GM23248 (cell line): ENCODE measurements around the gene TEX44. TPM values are rescaled to one million over a fixed set of nuclear protein-coding genes. Genes with fewer than 3 reads are reported as not detected.

Source experiments
- DNase-seq: peaks from one replicate; pipeline ENCODE4 v3.0.0-alpha.2; 2015
- H2AFZ ChIP-seq: fragments of 200-600 bp; sonication (generic); 2 replicates; pipeline ENCODE4 v1.6.1; 2016; ENCODE audit warnings: antibody characterized with exemption
- H3F3A ChIP-seq: fragments of 200-600 bp; sonication (generic); 2 replicates; pipeline ENCODE4 v1.6.1; 2016; ENCODE audit warnings: mild to moderate bottlenecking, antibody characterized with exemption, mixed run types; ENCODE audit not compliant: insufficient read depth
- H3K27ac ChIP-seq: fragments of 200-600 bp; sonication (generic); 2 replicates; pipeline ENCODE4 v1.5.1; 2016; ENCODE audit warnings: mild to moderate bottlenecking
- H3K27me3 ChIP-seq: fragments of 200-600 bp; sonication (generic); replicated peaks from 2 replicates; pipeline ENCODE4 v1.6.1; 2016; ENCODE audit warnings: mild to moderate bottlenecking; ENCODE audit not compliant: insufficient read depth
- H3K36me3 ChIP-seq: fragments of 200-600 bp; sonication (generic); 2 replicates; pipeline ENCODE4 v1.6.1; 2016; ENCODE audit warnings: low read depth, mild to moderate bottlenecking
- H3K4me1 ChIP-seq: fragments of 200-600 bp; sonication (generic); 2 replicates; pipeline ENCODE4 v1.6.1; 2016; ENCODE audit warnings: mild to moderate bottlenecking; ENCODE audit not compliant: insufficient read depth
- H3K4me2 ChIP-seq: fragments of 200-600 bp; sonication (generic); one replicate; pipeline ENCODE4 v1.6.1; 2016; ENCODE audit warnings: mild to moderate bottlenecking; ENCODE audit not compliant: unreplicated experiment
- H3K4me3 ChIP-seq: fragments of 200-600 bp; sonication (generic); 2 replicates; pipeline ENCODE4 v1.5.1; 2016; ENCODE audit warnings: mild to moderate bottlenecking
- H3K79me2 ChIP-seq: fragments of 200-600 bp; sonication (generic); 2 replicates; pipeline ENCODE4 v1.6.1; 2016; ENCODE audit warnings: mild to moderate bottlenecking; ENCODE audit not compliant: insufficient read depth
- H3K9ac ChIP-seq: fragments of 200-600 bp; sonication (generic); 2 replicates; pipeline ENCODE4 v1.6.1; 2016; ENCODE audit warnings: mild to moderate bottlenecking
- H3K9me2 ChIP-seq: fragments of 200-600 bp; sonication (generic); 2 replicates; pipeline ENCODE4 v1.6.1; 2016; ENCODE audit warnings: mixed run types, mild to moderate bottlenecking, moderate library complexity; ENCODE audit not compliant: insufficient read depth
- H3K9me3 ChIP-seq: fragments of 200-600 bp; sonication (generic); one replicate; pipeline ENCODE4 v1.6.1; 2017; ENCODE audit warnings: low read depth
- H4K20me1 ChIP-seq: fragments of 200-600 bp; sonication (generic); 2 replicates; pipeline ENCODE4 v1.6.0; 2016; ENCODE audit not compliant: insufficient read depth
- EZH2 ChIP-seq: fragments of 200-600 bp; sonication (generic); IDR thresholded peaks from 2 replicates; pipeline ENCODE4 v1.6.1; 2018; ENCODE audit warnings: antibody characterized with exemption, mild to moderate bottlenecking; ENCODE audit not compliant: insufficient read depth, poor library complexity, severe bottlenecking
- EZH2phosphoT487 ChIP-seq: fragments of 200-600 bp; sonication (generic); IDR thresholded peaks from 2 replicates; pipeline ENCODE4 v1.6.1; 2018; ENCODE audit warnings: antibody characterized with exemption, moderate library complexity, mild to moderate bottlenecking, low read depth; ENCODE audit not compliant: insufficient read depth
- WGBS, 2 experiments: methylation state at CpG; one replicate each; pipeline ENCODE4 v1.1.6; 2015 to 2017; ENCODE audit warnings: low lambda C conversion rate in 2 of 2, low coverage in 1 of 2; ENCODE audit errors: missing lambda C conversion rate in 2 of 2; 5-methylcytosine and 5-hydroxymethylcytosine counted together
- in situ Hi-C: fragments of 300-500 bp; cut with MboI; formaldehyde crosslinking; loops from 2 replicates; pipeline ENCODE4 v1.15.0; 2020
- polyA plus RNA-seq: library from polyadenylated mRNA; unstranded; fragments of >200 nt; fragmentation: Nextera tagmentation; extraction: Ambion mirVana; gene quantifications from 2 replicates; pipeline ENCODE4 v1.2.1, GENCODE V29; 2016
- total RNA-seq: library from RNA; depleted of rRNA; stranded (reverse); fragments of >200 nt; shearing (Covaris generic); gene quantifications from 2 replicates; pipeline ENCODE4 v1.2.3, GENCODE V29; 2014; rRNA removed

The TEX44 gene
- total RNA-seq (not detected in 2 replicates), polyA plus RNA-seq (not detected in 2 replicates)

DNA sequence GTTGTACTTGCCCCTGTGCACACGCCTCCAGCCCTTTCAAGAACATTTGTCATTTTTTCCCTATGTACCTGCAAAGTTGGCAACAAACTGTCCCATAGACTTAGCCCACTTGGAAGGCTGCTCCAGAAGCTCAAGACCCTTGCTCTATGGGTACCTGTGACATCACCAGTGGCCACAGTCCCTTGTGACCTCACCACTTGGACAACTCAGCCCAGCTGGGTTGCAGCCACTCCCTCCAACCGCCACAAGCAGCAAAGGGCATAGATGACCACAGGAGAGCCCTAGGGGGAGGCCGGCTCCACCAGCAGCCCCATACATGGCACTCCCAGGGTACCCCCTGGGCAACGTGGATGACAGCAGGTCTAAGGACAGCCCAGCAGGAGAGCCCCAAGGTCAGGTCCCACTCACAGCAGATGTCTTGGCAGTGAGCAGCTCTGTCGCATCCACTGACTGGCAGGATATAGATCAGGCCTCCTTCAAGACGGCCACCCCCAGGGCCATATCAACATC is at the start of gene TEX44:
TEX44 (plus strand) TSS at position 229 of the 510 bp plus-strand sequence; CDS start at position 317, 88 bp downstream.
- 0 out of 2 replicates have a peak, but pooled peaks cover 8% of the 10 kb centered on the region for H3K4me1 ChIP-seq
- H3K36me3 ChIP-seq = no peaks in the 10 kb centered on the region
- TF ChIP-seq EZH2 (no peak), EZH2phosphoT487 (no peak)
- no peaks in the 10 kb centered on the region; the same call in 1 of the 2 replicates for H3K27me3 ChIP-seq
- no peak within 1 kb of the TSS for H3K4me3 ChIP-seq
- no peak within 1 kb of the TSS for H3K27ac ChIP-seq
- no peaks in the 10 kb centered on the region for H4K20me1 ChIP-seq
- no peak within 1 kb of the TSS for H2AFZ ChIP-seq
- H3K79me2 ChIP-seq = no peaks in the 10 kb centered on the region
- H3K9me3 ChIP-seq = no peaks in the 10 kb centered on the region
- no peaks in the 10 kb centered on the region for H3F3A ChIP-seq
- WGBS, 2 experiments = 63 to 65% methylated on average over 6 of the region's 6 CpGs
- DNase-seq = no peak
- in situ Hi-C loops = no loop called here
- H3K9ac ChIP-seq = no peak within 1 kb of the TSS
- no peaks in the 10 kb centered on the region for H3K9me2 ChIP-seq
- H3K4me2 ChIP-seq = no peak within 1 kb of the TSS

DNA sequence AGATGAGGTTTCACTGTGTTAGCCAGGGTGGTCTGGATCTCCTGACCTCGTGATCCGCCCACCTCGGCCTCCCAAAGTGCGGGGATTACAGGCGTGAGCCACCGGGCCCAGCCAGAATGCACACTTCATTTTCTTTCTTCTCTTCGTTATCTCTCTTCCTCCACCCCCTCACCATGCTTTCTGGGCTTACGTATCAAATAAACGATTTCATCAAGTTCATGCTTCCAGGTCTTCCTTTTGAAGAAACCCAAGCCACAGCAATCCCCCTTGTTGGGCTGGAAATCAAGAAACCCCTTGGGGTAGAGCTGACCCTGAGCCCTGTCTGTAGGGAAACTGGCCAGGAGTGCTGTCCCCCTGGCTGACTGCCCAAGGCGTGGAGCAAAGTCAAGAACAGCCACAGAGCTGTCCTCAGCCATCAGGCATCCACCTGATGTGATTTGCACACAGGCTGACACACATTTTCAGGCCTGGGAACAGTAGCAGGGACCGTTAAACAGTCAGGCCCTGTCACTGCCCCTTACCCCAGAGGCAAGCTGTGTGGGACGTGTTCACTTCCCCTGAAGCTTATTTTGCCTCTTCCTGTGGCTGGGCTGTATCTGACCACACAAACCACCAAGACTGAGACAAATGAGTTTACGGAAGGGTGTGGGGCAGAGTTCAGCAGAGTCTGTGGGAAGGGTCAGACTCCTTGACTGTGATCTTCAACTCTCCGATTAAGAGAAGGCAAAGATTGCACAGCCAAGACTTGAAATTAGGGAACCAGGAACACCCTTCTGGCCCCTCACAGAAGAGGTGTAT is 47.4 kb upstream of the TEX44 start:
- H3K9me3 ChIP-seq = no peaks in the 10 kb centered on the region
- H4K20me1 ChIP-seq = no peaks in the 10 kb centered on the region
- no peak for DNase-seq
- peaks cover 12% of the 10 kb centered on the region for H3K27me3 ChIP-seq
- no peak overlapping the region for H3K4me3 ChIP-seq
- TF ChIP-seq EZH2 = no peak
- TF ChIP-seq EZH2phosphoT487 = no peak
- no peaks in the 10 kb centered on the region for H3K4me1 ChIP-seq
- in situ Hi-C loops = no loop called here
- H3K4me2 ChIP-seq = no peak overlapping the region
- no peak overlapping the region for H3K9ac ChIP-seq
- no peak overlapping the region for H2AFZ ChIP-seq
- H3F3A ChIP-seq = no peaks in the 10 kb centered on the region
- WGBS, 2 experiments = 66 to 67% methylated on average over 14 of the region's 14 CpGs
- H3K27ac ChIP-seq = no peak overlapping the region
- no peaks in the 10 kb centered on the region for H3K36me3 ChIP-seq
- H3K9me2 ChIP-seq = no peaks in the 10 kb centered on the region
- no peaks in the 10 kb centered on the region for H3K79me2 ChIP-seq

DNA sequence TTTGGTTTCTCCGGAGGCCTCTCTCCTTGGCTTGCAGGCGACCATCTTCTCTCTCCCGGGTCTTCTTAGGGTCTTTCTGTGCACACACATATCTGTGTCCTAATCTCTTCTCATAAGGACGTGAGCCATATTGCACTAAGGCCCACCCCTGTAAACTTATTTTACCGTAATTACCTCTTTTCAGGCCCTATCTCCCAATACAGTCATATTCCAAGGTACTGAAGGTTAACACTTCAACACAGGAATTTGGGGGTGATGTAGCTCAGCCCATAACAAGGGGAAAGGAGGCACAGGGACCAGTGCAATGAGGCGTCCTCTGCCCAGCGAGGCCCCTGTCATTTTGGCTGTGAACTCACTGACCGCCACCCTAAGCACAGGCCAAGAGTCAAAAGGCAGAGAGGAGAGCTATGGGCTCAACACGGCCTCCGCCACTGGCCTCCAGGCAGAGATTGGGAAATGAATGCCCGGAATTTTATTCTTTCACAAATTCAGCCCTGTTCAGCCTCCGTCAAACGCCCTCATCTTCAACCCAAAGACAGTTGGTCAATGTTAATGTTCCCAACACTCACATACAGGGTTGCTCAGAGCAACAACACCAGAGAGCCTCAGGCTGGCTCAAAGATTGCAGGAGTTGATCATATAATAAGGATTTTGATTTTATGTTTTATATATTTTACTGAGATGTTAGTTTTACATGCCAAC is 46.5 kb upstream of the TEX44 start:
- DNase-seq = no peak
- Histone ChIP-seq H3K27me3 (peaks cover 9% of the 10 kb centered on the region), H3K27ac (no peak overlapping the region), H3K4me2 (no peak overlapping the region), H3K79me2 (no peaks in the 10 kb centered on the region), H4K20me1 (no peaks in the 10 kb centered on the region), H2AFZ (no peak overlapping the region), H3K9ac (no peak overlapping the region), H3K36me3 (no peaks in the 10 kb centered on the region), H3K9me3 (no peaks in the 10 kb centered on the region), H3F3A (no peaks in the 10 kb centered on the region), H3K4me3 (no peak overlapping the region), H3K9me2 (no peaks in the 10 kb centered on the region), H3K4me1 (no peaks in the 10 kb centered on the region)
- 70 to 74% methylated on average over 12 to 13 of the region's 13 CpGs for WGBS, 2 experiments
- TF ChIP-seq EZH2phosphoT487 (no peak), EZH2 (no peak)
- in situ Hi-C loops = no loop called here

DNA sequence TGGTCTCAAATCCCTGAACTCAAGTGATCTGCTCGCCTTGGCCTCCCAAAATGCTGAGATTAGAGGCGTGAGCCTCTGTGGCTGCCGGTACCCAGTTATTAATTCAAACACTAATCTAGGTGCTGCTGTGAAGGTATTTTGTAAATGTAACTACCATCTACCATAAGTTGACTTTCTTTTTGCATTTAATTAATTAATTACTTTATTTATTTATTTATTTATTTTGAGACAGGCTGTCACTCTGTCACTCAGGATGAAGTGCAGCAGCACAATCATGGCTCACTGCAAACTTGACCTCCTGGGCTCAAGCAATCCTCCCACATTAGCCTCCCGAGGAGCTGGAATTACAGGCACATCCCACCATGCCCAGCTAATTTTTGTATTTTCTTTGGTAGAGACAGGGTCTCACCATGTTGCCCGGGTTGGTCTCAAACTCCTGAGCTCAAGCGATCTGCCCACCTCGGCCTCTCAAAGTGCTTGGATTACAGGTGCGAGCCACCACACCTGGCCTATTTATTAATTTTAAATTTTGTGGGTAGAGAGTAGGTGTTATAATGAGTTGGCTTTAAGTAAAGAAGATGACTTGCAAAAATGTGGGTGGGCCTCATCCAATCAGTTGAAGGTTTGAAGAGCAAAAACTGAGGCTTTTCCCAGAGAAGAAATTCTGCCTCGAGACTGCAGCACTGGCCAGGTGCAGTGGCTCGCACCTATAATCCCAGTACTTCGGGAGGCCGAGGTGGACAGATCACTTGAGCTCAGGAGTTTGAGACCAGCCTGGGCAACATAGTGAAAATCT is 45.2 kb upstream of the TEX44 start:
- Histone ChIP-seq H3K4me1 (no peaks in the 10 kb centered on the region), H3K9me3 (no peaks in the 10 kb centered on the region), H3K27me3 (no peaks in the 10 kb centered on the region), H3K4me2 (no peak overlapping the region), H3K79me2 (no peaks in the 10 kb centered on the region), H3F3A (no peaks in the 10 kb centered on the region), H3K27ac (no peak overlapping the region), H3K9me2 (no peaks in the 10 kb centered on the region), H3K4me3 (no peak overlapping the region), H3K9ac (no peak overlapping the region), H3K36me3 (no peaks in the 10 kb centered on the region), H4K20me1 (no peaks in the 10 kb centered on the region), H2AFZ (no peak overlapping the region)
- in situ Hi-C loops = no loop called here
- DNase-seq = no peak
- TF ChIP-seq EZH2phosphoT487 (no peak), EZH2 (no peak)
- WGBS, 2 experiments = 75 to 78% methylated on average over 12 of the region's 12 CpGs
